Gastrocnemius medialis (tissue), 4 donors: Measurements from ENCODE around the gene ARHGAP10. TPM values are rescaled to one million over a fixed set of nuclear protein-coding genes. Genes with fewer than 3 reads are reported as not detected.

Experiments used
- ATAC-seq, 2 donors: fragments of 150-250 bp; one replicate each; pipeline ENCODE4 v1.9.1; 2016
- DNase-seq, 2 donors: peaks; one replicate each; pipeline ENCODE4 v3.0.0-alpha.2; 2019
- H3K27ac ChIP-seq, 4 donors: fragments of 200-600 bp; sonication (generic); 1 replicate in 1 of 4; 2 replicates in 3 of 4; pipeline ENCODE4 v1.5.1; 2016 to 2018; ENCODE audit warnings: mild to moderate bottlenecking in 2 of 4, moderate library complexity in 1 of 4
- H3K27me3 ChIP-seq, 3 donors: fragments of 200-600 bp; sonication (generic) in 2 of 3; 1 replicate in 1 of 3; 2 replicates in 2 of 3; pipeline versions ENCODE4 v1.5.1 to v1.6.0; 2016 to 2019; ENCODE audit warnings: mild to moderate bottlenecking in 1 of 3, moderate library complexity in 1 of 3
- H3K36me3 ChIP-seq, 2 donors: fragments of 200-600 bp; sonication (generic) in 1 of 2; one replicate each; pipeline ENCODE4 v1.5.1; 2017 to 2018
- H3K4me1 ChIP-seq, 2 donors: fragments of 200-600 bp; sonication (generic) in 1 of 2; one replicate each; pipeline ENCODE4 v1.5.1; 2016 to 2017; ENCODE audit warnings: mild to moderate bottlenecking in 2 of 2
- H3K4me3 ChIP-seq, 4 donors: fragments of 200-600 bp; sonication (generic) in 3 of 4; 1 replicate in 1 of 4; 2 replicates in 3 of 4; pipeline ENCODE4 v1.5.1; 2016 to 2019; ENCODE audit warnings: mild to moderate bottlenecking in 2 of 4
- H3K9me3 ChIP-seq, 3 donors: fragments of 200-600 bp; sonication (generic) in 2 of 3; 1 replicate in 1 of 3; 2 replicates in 2 of 3; pipeline ENCODE4 v1.5.1; 2016 to 2019
- CTCF ChIP-seq, 5 experiments: fragments of 450-650 bp in 3 of 5; fragments of 200-600 bp in 2 of 5; sonication (generic) in 2 of 5; IDR thresholded peaks in 4 of 5; conservative IDR thresholded peaks in 1 of 5; 1 replicate in 4 of 5; 2 replicates in 1 of 5; pipeline ENCODE4 v1.5.1; 2016 to 2019; ENCODE audit warnings: antibody characterized with exemption in 5 of 5, mild to moderate bottlenecking in 3 of 5, moderate library complexity in 3 of 5
- POLR2A ChIP-seq, 2 donors: fragments of 450-650 bp; IDR thresholded peaks; one replicate each; pipeline ENCODE4 v1.6.1; 2017; ENCODE audit warnings: antibody characterized with exemption in 2 of 2, mild to moderate bottlenecking in 2 of 2, moderate library complexity in 2 of 2
- in situ Hi-C, 4 donors: fragments of 200-750 bp; cut with MboI; loops; one replicate each; pipeline versions ENCODE4 v1.15.0 to v1.8.0; 2017; ENCODE audit warnings: low sequenced_read_pairs in 4 of 4
- intact Hi-C: fragments of 100-400 bp; cut with DNase I; formaldehyde crosslinking; loops from one replicate; pipeline ENCODE4 v1.15.1; 2023; ENCODE audit warnings: low total_unique reads
- total RNA-seq, 4 donors: library from RNA; depleted of rRNA; stranded (reverse); fragments of >200 nt; gene quantifications; one replicate each; pipeline versions ENCODE4 v1.1.0 to v1.2.3, GENCODE V29; 2016

The ARHGAP10 gene
- total RNA-seq, 4 donors from 2014 or later = 22.1 to 34.6 (median 28.0) TPM

DNA sequence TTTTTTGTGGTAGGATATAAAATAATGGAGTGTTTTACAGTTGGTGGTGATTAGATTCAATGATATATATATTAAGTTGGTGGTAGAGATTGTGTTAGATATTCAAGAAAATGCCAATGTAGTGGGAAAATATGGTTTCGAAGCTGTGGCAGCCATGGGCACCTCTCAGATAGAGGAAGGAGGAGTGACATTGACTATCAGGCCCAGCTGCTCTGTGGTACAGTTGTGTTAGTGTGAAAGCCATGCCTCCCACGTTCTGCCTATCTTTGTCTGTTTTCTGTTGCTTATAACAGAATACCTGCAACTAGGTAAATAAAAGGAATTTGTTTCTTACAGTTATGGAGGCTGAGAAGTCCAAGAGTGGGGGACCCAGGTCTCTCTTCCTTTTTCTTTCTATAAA, 101.9 kb downstream of the ARHGAP10 start:
- Histone ChIP-seq H3K27ac (peak overlapping the region; percentile 92 to 95 (median 94)), H3K36me3 (no peaks in the 10 kb centered on the region), H3K4me3 (no peak overlapping the region), H3K4me1 (peaks cover 54 to 72% of the 10 kb centered on the region in 2 donors), H3K9me3 (no peaks in the 10 kb centered on the region), H3K27me3 (no peaks in the 10 kb centered on the region)
- intact Hi-C loops (loop anchor here (5.0 kb wide), 1 partner anchor 609 kb away; the partner anchor contains the start of gene NR3C2), in situ Hi-C loops (no loop called here)
- TF ChIP-seq POLR2A (IDR thresholded peaks at IDR 0.05) (no peak), CTCF (IDR thresholded peaks at IDR 0.05 in 4 of 5, conservative IDR thresholded peaks at IDR 0.05 in 1 of 5) (no peak)
- no peak for DNase-seq
- ATAC-seq = no peak

DNA sequence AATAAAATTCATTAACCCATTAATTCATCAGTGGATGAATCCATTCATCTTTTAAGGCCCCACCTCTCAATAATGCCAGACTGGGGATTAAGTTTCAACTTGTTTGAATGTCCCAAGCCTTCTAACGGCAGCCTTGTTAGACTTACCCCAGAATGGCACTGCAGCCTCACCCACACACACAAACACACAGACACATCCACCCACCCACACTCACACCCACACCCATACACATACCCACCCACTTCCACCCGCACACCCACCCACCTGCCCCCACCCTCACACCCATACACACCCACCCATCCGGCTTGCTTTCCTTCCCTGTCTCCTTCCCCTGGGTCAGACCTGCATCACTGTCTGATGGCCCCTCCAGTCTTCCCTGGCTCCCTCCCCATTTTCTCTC, 102.6 kb downstream of the ARHGAP10 start:
- DNase-seq = no peak
- no peak for TF ChIP-seq CTCF (IDR thresholded peaks at IDR 0.05 in 4 of 5, conservative IDR thresholded peaks at IDR 0.05 in 1 of 5)
- Histone ChIP-seq H3K4me1 (peaks cover 48 to 65% of the 10 kb centered on the region in 2 donors), H3K4me3 (no peak overlapping the region), H3K27ac (peak overlapping the region; percentile 92 to 95 (median 94)), H3K36me3 (no peaks in the 10 kb centered on the region), H3K27me3 (no peaks in the 10 kb centered on the region), H3K9me3 (no peaks in the 10 kb centered on the region)
- intact Hi-C loops (loop anchor here (5.0 kb wide), 1 partner anchor 608 kb away; the partner anchor contains the start of gene NR3C2), in situ Hi-C loops (no loop called here)
- no peak for ATAC-seq

DNA sequence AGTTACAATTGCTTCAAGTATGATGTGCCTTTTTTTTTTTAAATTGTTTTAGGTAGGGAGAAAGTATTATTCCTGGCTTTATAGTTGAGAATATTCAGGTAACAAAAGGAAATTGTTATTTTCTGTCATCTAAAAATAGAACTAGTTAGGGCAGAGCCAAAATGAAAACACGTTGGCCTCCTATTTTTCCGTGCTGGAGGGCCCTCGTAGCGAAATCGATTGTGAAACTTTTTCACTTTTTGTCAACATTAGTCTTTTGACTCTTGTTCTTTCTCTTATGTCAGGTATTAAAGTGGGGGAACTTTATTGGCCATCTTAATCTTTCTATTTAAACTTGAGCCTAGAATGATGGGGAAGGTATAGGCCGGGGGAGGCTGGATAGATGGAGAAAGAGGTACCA, 104.9 kb downstream of the ARHGAP10 start:
- H3K4me1 ChIP-seq = peaks cover 43 to 56% of the 10 kb centered on the region in 2 donors
- ATAC-seq (no peak), DNase-seq (no peak)
- intact Hi-C loops = no loop called here
- H3K27me3 ChIP-seq = no peaks in the 10 kb centered on the region
- no peak overlapping the region for H3K4me3 ChIP-seq
- H3K9me3 ChIP-seq = no peaks in the 10 kb centered on the region
- H3K36me3 ChIP-seq = no peaks in the 10 kb centered on the region
- in situ Hi-C loops = no loop called here
- H3K27ac ChIP-seq = peak overlapping the region; percentile 57 to 95 (median 92)
- no peak for TF ChIP-seq CTCF (IDR thresholded peaks at IDR 0.05 in 4 of 5, conservative IDR thresholded peaks at IDR 0.05 in 1 of 5)
- TF ChIP-seq POLR2A (IDR thresholded peaks at IDR 0.05) = no peak

DNA sequence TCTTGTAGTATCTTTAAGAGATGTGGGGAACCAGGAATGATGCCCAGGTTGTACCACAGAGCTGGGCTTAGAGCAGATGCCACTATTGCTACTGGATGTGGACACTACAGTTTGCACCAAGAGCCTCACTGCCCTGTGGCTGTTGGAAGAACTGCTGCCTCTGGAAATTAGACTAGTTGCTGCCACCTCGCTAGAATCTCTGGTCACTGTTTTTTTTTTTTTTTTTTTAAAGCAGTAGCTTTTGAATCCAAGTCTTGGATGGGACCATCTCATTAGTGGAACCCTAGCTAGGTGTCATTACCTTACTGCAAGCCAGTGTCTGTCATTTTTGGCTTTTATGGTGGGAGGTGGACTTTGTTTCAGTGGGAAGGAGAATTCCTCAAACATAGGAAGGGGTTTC, 105.5 kb downstream of the ARHGAP10 start:
- no peaks in the 10 kb centered on the region for H3K9me3 ChIP-seq
- peaks cover 42 to 57% of the 10 kb centered on the region in 2 donors for H3K4me1 ChIP-seq
- DNase-seq = peak in 1 of 2 donors; percentile 63
- TF ChIP-seq POLR2A (IDR thresholded peaks at IDR 0.05) (no peak), CTCF (IDR thresholded peaks at IDR 0.05 in 4 of 5, conservative IDR thresholded peaks at IDR 0.05 in 1 of 5) (peak in 3 of 5 experiments; percentile 16 to 46 (median 40))
- intact Hi-C loops = no loop called here
- H3K4me3 ChIP-seq = no peak overlapping the region
- peak overlapping the region; percentile 57 to 95 (median 92) for H3K27ac ChIP-seq
- H3K27me3 ChIP-seq = no peaks in the 10 kb centered on the region
- H3K36me3 ChIP-seq = no peaks in the 10 kb centered on the region
- in situ Hi-C loops = no loop called here
- ATAC-seq = peak; percentile 66 to 75

DNA sequence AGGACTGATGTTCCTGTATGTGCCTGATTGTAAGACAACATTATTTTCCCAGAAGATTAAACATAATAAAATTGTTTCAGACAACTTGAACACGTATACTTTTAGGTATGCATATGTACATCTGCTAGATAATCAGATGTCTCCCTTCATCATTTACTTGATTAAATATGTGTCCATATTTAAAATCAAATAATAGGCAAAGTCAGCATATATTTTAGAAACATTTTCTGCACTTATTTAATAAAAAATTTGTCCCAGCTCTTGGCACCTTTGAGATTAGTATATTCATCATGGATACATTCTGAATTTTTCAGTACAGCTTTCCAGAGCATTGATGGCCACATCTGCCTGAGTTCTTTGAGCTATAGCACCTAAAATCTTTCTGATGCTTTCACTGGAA, 106.0 kb downstream of the ARHGAP10 start:
- ATAC-seq (no peak), DNase-seq (no peak)
- TF ChIP-seq CTCF (IDR thresholded peaks at IDR 0.05 in 4 of 5, conservative IDR thresholded peaks at IDR 0.05 in 1 of 5) (no peak), POLR2A (IDR thresholded peaks at IDR 0.05) (no peak)
- Histone ChIP-seq H3K4me3 (no peak overlapping the region), H3K27me3 (no peaks in the 10 kb centered on the region), H3K27ac (peak overlapping the region in 2 of 4 donors; percentile 92 to 93), H3K9me3 (no peaks in the 10 kb centered on the region), H3K36me3 (no peaks in the 10 kb centered on the region), H3K4me1 (peaks cover 40 to 55% of the 10 kb centered on the region in 2 donors)
- intact Hi-C loops (no loop called here), in situ Hi-C loops (no loop called here)
